ENCODE results near the gene LIN7A. TPM values are rescaled to one million over a fixed set of nuclear protein-coding genes. Genes with fewer than 3 reads are reported as not detected.

The LIN7A gene
- total RNA-seq, 1 experiment from 2014 or later: 10.0 TPM

DNA sequence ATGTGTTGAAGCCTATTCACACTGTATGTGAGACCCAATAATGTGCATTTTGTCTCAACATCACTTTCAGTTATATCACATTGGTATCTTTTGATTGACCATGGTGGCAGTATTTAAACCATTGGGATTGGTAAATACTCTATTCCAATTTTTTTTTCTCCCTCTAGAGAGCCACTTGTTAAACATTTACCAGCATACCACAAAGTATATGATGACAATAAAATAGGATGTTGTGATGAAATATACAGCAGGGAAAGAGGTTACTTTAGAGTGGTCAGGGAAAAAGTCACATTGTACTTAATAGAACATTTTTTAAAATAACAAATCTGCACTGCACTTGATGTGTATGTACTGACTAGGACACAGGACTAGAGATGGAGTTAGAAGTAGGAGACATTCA lies 5.6 kb upstream of the LIN7A start:
- BruUV-seq (replicated peaks): no TSS peak

DNA sequence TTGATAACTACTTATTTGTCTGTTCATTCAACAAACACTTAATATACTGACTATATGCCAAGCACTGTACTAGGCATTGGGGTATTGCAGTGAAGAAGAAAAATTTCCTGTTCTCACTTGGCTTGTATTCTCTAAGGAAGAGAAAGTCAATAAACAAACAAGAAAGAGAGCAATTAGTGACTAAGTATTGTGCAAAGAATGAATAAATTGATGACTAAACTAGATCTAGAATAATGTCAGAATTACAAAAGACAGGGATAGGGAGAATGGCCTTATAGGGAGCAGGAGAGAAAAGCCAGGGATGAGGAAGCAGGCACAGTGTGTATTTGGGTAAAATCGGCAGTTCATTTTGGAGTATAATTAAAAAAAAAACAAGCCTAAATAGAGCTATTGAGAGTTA lies 4.2 kb upstream of the LIN7A start:
- DNase-seq (ENCODE audit: low spot score): no peak
- ChIA-PET CTCF (no interaction called here), POLR2A (ENCODE audit: low non-redundant PET) (no interaction called here)
- Histone ChIP-seq H3K4me3 (ENCODE audit: low read depth, low read length, poor library complexity, severe bottlenecking) (no peak overlapping the region), H3K27ac (ENCODE audit: low read depth, low read length, poor library complexity, severe bottlenecking) (no peak overlapping the region), H3K36me3 (ENCODE audit: insufficient read depth, low read length, poor library complexity, severe bottlenecking) (no peaks in the 10 kb centered on the region), H3K27me3 (replicated peaks; ENCODE audit: insufficient read depth, low read depth, low read length, poor library complexity) (no peaks in the 10 kb centered on the region), H3K4me1 (ENCODE audit: insufficient read depth, low read length, poor library complexity, severe bottlenecking) (peaks cover 7% of the 10 kb centered on the region), H3K9me3 (ENCODE audit: low read depth, low read length, poor library complexity, severe bottlenecking) (no peaks in the 10 kb centered on the region)
- intact Hi-C loops (cut with micrococcal nuclease; ENCODE audit: unreplicated experiment): loop anchor here (5.0 to 10.0 kb wide), 2 partner anchors 313 to 530 kb away; no protein-coding TSS in a partner anchor
- no TSS peak for BruUV-seq (replicated peaks)
- no peak for TF ChIP-seq EZH2 (IDR thresholded peaks at IDR 0.05; ENCODE audit: borderline replicate concordance, low read depth, low read length, poor library complexity, severe bottlenecking)
- TF ChIP-seq, protein P1, sequence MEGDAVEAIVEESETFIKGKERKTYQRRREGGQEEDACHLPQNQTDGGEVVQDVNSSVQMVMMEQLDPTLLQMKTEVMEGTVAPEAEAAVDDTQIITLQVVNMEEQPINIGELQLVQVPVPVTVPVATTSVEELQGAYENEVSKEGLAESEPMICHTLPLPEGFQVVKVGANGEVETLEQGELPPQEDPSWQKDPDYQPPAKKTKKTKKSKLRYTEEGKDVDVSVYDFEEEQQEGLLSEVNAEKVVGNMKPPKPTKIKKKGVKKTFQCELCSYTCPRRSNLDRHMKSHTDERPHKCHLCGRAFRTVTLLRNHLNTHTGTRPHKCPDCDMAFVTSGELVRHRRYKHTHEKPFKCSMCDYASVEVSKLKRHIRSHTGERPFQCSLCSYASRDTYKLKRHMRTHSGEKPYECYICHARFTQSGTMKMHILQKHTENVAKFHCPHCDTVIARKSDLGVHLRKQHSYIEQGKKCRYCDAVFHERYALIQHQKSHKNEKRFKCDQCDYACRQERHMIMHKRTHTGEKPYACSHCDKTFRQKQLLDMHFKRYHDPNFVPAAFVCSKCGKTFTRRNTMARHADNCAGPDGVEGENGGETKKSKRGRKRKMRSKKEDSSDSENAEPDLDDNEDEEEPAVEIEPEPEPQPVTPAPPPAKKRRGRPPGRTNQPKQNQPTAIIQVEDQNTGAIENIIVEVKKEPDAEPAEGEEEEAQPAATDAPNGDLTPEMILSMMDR (conservative IDR thresholded peaks at IDR 0.05; ENCODE audit: low read depth, low read length): no peak

More for the DNA sequence above, 5.6 kb upstream of the LIN7A start:
- intact Hi-C loops (cut with micrococcal nuclease; ENCODE audit: unreplicated experiment): loop anchor here (5.0 to 10.0 kb wide), 2 partner anchors 311 to 531 kb away; no protein-coding TSS in a partner anchor
- ChIA-PET POLR2A (ENCODE audit: low non-redundant PET) (no interaction called here), CTCF (no interaction called here)
- no peaks in the 10 kb centered on the region for H3K9me3 ChIP-seq (ENCODE audit: low read depth, low read length, poor library complexity, severe bottlenecking)
- no peak for DNase-seq (ENCODE audit: low spot score)
- H3K36me3 ChIP-seq (ENCODE audit: insufficient read depth, low read length, poor library complexity, severe bottlenecking): no peaks in the 10 kb centered on the region
- TF ChIP-seq, protein P1 (conservative IDR thresholded peaks at IDR 0.05; ENCODE audit: low read depth, low read length): no peak
- TF ChIP-seq EZH2 (IDR thresholded peaks at IDR 0.05; ENCODE audit: borderline replicate concordance, low read depth, low read length, poor library complexity, severe bottlenecking): no peak
- peaks cover 7% of the 10 kb centered on the region for H3K4me1 ChIP-seq (ENCODE audit: insufficient read depth, low read length, poor library complexity, severe bottlenecking)
- no peaks in the 10 kb centered on the region for H3K27me3 ChIP-seq (replicated peaks; ENCODE audit: insufficient read depth, low read depth, low read length, poor library complexity)
- no peak overlapping the region for H3K27ac ChIP-seq (ENCODE audit: low read depth, low read length, poor library complexity, severe bottlenecking)
- H3K4me3 ChIP-seq (ENCODE audit: low read depth, low read length, poor library complexity, severe bottlenecking): no peak overlapping the region

DNA sequence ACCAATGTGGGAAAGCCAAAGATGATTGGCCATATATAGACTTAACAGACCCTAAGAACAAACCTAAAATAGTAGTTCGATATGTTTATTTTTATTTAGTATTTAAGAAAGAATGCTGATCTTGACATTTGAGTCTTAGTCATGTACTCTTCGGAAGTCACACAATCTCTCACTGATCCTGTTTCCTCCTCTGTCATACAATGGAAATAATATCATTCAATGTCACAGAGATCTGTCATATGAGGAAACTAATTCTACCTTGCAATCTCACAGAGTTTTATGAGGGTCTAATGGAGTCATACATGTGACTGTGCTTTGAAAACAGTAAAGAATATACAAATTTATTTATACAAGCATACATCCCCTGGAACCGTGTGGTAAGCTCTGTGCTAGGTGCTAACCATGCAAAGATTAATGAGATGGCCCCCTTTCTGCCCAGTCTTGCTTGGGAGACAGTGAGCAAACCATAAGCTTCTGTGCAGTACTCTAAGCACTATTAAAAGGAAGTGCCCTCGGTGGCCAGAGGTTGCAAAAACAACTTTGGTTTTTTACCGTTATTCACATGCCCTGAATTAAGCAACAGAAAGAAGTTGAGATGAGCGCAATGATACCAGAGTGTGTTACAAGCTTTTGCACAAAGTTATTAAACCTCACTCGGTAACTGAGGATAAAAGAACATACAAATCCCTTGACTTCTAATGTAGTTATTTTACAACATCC lies 1.7 kb upstream of the LIN7A start:
- no peak for TF ChIP-seq EZH2 (IDR thresholded peaks at IDR 0.05; ENCODE audit: borderline replicate concordance, low read depth, low read length, poor library complexity, severe bottlenecking)
- TF ChIP-seq, protein P1 (conservative IDR thresholded peaks at IDR 0.05; ENCODE audit: low read depth, low read length): no peak
- intact Hi-C loops (cut with micrococcal nuclease; ENCODE audit: unreplicated experiment): loop anchor here (5.0 to 10.0 kb wide), 3 partner anchors 82 to 745 kb away; no protein-coding TSS in a partner anchor
- POLR2A ChIA-PET (ENCODE audit: low non-redundant PET): no interaction called here
- no peak overlapping the region for H3K27ac ChIP-seq (ENCODE audit: low read depth, low read length, poor library complexity, severe bottlenecking)
- CTCF ChIA-PET: no interaction called here
- peaks cover 7% of the 10 kb centered on the region for H3K4me1 ChIP-seq (ENCODE audit: insufficient read depth, low read length, poor library complexity, severe bottlenecking)
- H3K36me3 ChIP-seq (ENCODE audit: insufficient read depth, low read length, poor library complexity, severe bottlenecking): no peaks in the 10 kb centered on the region
- H3K27me3 ChIP-seq (replicated peaks; ENCODE audit: insufficient read depth, low read depth, low read length, poor library complexity): no peaks in the 10 kb centered on the region
- BruUV-seq (replicated peaks): no TSS peak
- H3K9me3 ChIP-seq (ENCODE audit: low read depth, low read length, poor library complexity, severe bottlenecking): no peaks in the 10 kb centered on the region
- DNase-seq (ENCODE audit: low spot score): peak; percentile 10
- H3K4me3 ChIP-seq (ENCODE audit: low read depth, low read length, poor library complexity, severe bottlenecking): no peak overlapping the region
